Panc1 (cell line): Measurements from ENCODE around the gene EXOC3L4. TPM values are rescaled to one million over a fixed set of nuclear protein-coding genes. Genes with fewer than 3 reads are reported as not detected.

ENCODE experiments used
- ATAC-seq: fragments of 200-7000 bp; cut with Tn5 transposase; 2 replicates; pipeline ENCODE4 v1.9.1; 2020; ENCODE audit warnings: mild to moderate bottlenecking, moderate library complexity
- BruUV-seq: library from RNA; stranded (reverse); fragments of 400-500 nt; replicated peaks from 2 replicates; lab custom pipeline; 2021; lab: Mats Ljungman, UMichigan
- CTCF ChIA-PET: fragments of 300-600 bp; sonication (Branson Sonifier 250); formaldehyde crosslinking; loops from one replicate; lab custom pipeline; 2022; ENCODE audit warnings: antibody characterized with exemption; lab: Charles Lee
- POLR2A ChIA-PET: fragments of 300-600 bp; sonication (Branson Sonifier 250); formaldehyde crosslinking; loops from one replicate; lab custom pipeline; 2022; ENCODE audit warnings: antibody characterized with exemption; lab: Charles Lee
- DNase-seq: peaks from one replicate; pipeline ENCODE4 v3.0.0-alpha.2; 2010; ENCODE audit warnings: low read depth, low spot score
- H3K27ac ChIP-seq: 2 replicates; pipeline ENCODE4 v1.5.1; 2011; ENCODE audit warnings: mild to moderate bottlenecking, low read length, inconsistent platforms
- H3K27me3 ChIP-seq: fragments of 200-500 bp; sonication (Bioruptor generic); 2 replicates; pipeline ENCODE4 v1.6.0; 2014; ENCODE audit warnings: low read length, inconsistent platforms; ENCODE audit not compliant: control insufficient read depth, insufficient read depth
- H3K36me3 ChIP-seq: fragments of 200-500 bp; sonication (Bioruptor generic); 2 replicates; pipeline ENCODE4 v1.5.1; 2014; ENCODE audit warnings: inconsistent platforms, mild to moderate bottlenecking, low read length, moderate library complexity; ENCODE audit not compliant: control insufficient read depth, insufficient read depth
- H3K4me1 ChIP-seq: 2 replicates; pipeline ENCODE4 v1.5.1; 2011; ENCODE audit warnings: inconsistent platforms, mild to moderate bottlenecking, low read length, moderate library complexity; ENCODE audit not compliant: control insufficient read depth, insufficient read depth
- H3K4me3 ChIP-seq, 2 experiments: 2 replicates each; pipeline ENCODE4 v1.5.1; 2011 to 2012; ENCODE audit warnings: low read depth in 2 of 2, low read length in 2 of 2, mild to moderate bottlenecking in 2 of 2, inconsistent platforms in 1 of 2, moderate library complexity in 1 of 2
- H3K9me3 ChIP-seq: fragments of 200-500 bp; sonication (Bioruptor generic); 2 replicates; pipeline ENCODE4 v1.5.1; 2014; ENCODE audit warnings: low read depth, mild to moderate bottlenecking, inconsistent platforms, low read length, moderate library complexity; ENCODE audit not compliant: control insufficient read depth, insufficient read depth
- CTCF ChIP-seq: fragments of 450-650 bp; IDR thresholded peaks from 2 replicates; pipeline ENCODE4 v1.5.1; 2017; ENCODE audit warnings: mild to moderate bottlenecking
- POLR2AphosphoS5 ChIP-seq: IDR thresholded peaks from 2 replicates; pipeline ENCODE4 v1.6.1; 2012; ENCODE audit warnings: mild to moderate bottlenecking, low read depth, low read length, moderate library complexity
- REST ChIP-seq, 2 experiments: IDR thresholded peaks; 2 replicates each; pipeline ENCODE4 v1.6.1; 2011 to 2012; ENCODE audit warnings: low read depth in 2 of 2, control low read depth in 1 of 2, low read length in 1 of 2, mild to moderate bottlenecking in 1 of 2, moderate library complexity in 1 of 2; ENCODE audit not compliant: insufficient read depth in 1 of 2
- SIN3A ChIP-seq: IDR thresholded peaks from 2 replicates; pipeline ENCODE4 v1.6.1; 2012; ENCODE audit warnings: low read depth, mild to moderate bottlenecking, low read length, moderate library complexity, borderline replicate concordance; ENCODE audit not compliant: insufficient read depth
- TCF7L2 ChIP-seq: IDR thresholded peaks from 2 replicates; pipeline ENCODE4 v1.6.1; 2011; ENCODE audit warnings: mild to moderate bottlenecking, low read depth, low read length, inconsistent platforms
- in situ Hi-C: cut with HindIII; loops from 2 replicates; pipeline ENCODE4 v1.10.0; 2016; ENCODE audit warnings: low sequenced_read_pairs, low pct_unique_long_range_greater_than_20kb
- intact Hi-C: fragments of 100-400 bp; cut with micrococcal nuclease; formaldehyde crosslinking; loops from one replicate; pipeline ENCODE4 v1.10.0; 2022; ENCODE audit not compliant: unreplicated experiment
- total RNA-seq: library from RNA; stranded (reverse); gene quantifications from one replicate; pipeline ENCODE4 v1.2.1, GENCODE V29; 2021; ENCODE audit not compliant: unreplicated experiment

Gene EXOC3L4
- total RNA-seq, 1 experiment from 2014 or later = 2.6 TPM

- Histone ChIP-seq H3K4me3 (no peak overlapping the region), H3K4me1 (peaks cover 10% of the 10 kb centered on the region), H3K27ac (no peak overlapping the region), H3K36me3 (no peaks in the 10 kb centered on the region), H3K27me3 (no peaks in the 10 kb centered on the region), H3K9me3 (no peaks in the 10 kb centered on the region)
- in situ Hi-C loops = no loop called here
- no peak; the same call in 1 of the 2 replicates for ATAC-seq
- no TSS peak for BruUV-seq
- intact Hi-C loops = loop anchor here (10.0 kb wide), 1 partner anchor 106 kb away; no protein-coding TSS in a partner anchor
- peak; percentile 59 for DNase-seq
- ChIA-PET POLR2A (interaction anchor here (1.0 kb wide), 1 partner anchor 22 kb away, joined by 12 read pairs; no protein-coding TSS in a partner anchor), CTCF (interaction anchor here (0.6 kb wide), 1 partner anchor 298 kb away, joined by 8 read pairs; no protein-coding TSS in a partner anchor)
- TF ChIP-seq POLR2AphosphoS5 (no peak), CTCF (peak; percentile 78)
Measured at GRCh38 chr14:103078420-103078749, 16.1 kb upstream of the EXOC3L4 start.

- H3K9me3 ChIP-seq = no peaks in the 10 kb centered on the region
- no peaks in the 10 kb centered on the region for H3K36me3 ChIP-seq
- ChIA-PET POLR2A (no interaction called here), CTCF (interaction anchor here (0.6 kb wide), 1 partner anchor 297 kb away, joined by 8 read pairs; no protein-coding TSS in a partner anchor)
- H3K27ac ChIP-seq = no peak overlapping the region
- H3K27me3 ChIP-seq = no peaks in the 10 kb centered on the region
- DNase-seq (no peak), ATAC-seq (no peak)
- no peak overlapping the region for H3K4me3 ChIP-seq
- no TSS peak for BruUV-seq
- H3K4me1 ChIP-seq = peaks cover 10% of the 10 kb centered on the region
- intact Hi-C loops (loop anchor here (10.0 kb wide), 1 partner anchor 106 kb away; no protein-coding TSS in a partner anchor), in situ Hi-C loops (no loop called here)
- TF ChIP-seq CTCF (no peak), REST (IDR thresholded peaks at IDR 0.05; ENCODE audit: insufficient read depth in 1 of 2, low read depth in 2 of 2, low read length in 1 of 2) (no peak), TCF7L2 (no peak), SIN3A (no peak)
Measured at GRCh38 chr14:103078860-103079587, 15.5 kb upstream of the EXOC3L4 start.
